Occipital lobe (tissue), 3 donors: Measurements from ENCODE around the gene NRDC. TPM values are rescaled to one million over a fixed set of nuclear protein-coding genes. Genes with fewer than 3 reads are reported as not detected.

Experiments used
- DNase-seq: peaks from one replicate; lab custom pipeline; 2025; lab: John Stamatoyannopoulos, UW
- small RNA-seq: library from RNA; depleted of rRNA; stranded (forward); fragments of <200 nt; gene quantifications from one replicate; pipeline ENCODE3, GENCODE V24; 2014
- total RNA-seq: library from RNA; depleted of rRNA; stranded (reverse); fragments of >200 nt; gene quantifications from one replicate; pipeline ENCODE4 v1.2.3, GENCODE V29; 2014

NRDC gene
- total RNA-seq, 1 donor from 2014 or later, result 76.0 TPM

DNA sequence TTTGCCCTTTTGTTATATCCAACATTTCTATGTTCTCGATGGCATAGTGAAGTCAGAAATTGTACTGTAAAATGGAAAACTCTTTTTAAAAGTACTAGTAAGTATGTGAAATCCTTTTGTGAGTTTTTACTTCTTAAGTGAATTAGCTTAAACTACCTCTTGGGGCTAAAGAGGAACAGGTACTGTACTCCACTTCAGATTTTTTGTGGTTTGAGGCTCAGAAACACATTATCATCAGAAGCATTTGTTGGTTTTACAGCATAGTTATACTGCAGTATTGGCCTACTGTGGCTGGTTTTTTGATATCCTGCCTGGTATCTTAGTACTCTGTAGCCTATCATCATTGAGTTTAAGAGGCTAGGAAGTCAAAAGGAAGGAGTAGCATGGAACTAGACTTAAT is 117.2 kb downstream of the NRDC start:
- DNase-seq, result no peak

DNA sequence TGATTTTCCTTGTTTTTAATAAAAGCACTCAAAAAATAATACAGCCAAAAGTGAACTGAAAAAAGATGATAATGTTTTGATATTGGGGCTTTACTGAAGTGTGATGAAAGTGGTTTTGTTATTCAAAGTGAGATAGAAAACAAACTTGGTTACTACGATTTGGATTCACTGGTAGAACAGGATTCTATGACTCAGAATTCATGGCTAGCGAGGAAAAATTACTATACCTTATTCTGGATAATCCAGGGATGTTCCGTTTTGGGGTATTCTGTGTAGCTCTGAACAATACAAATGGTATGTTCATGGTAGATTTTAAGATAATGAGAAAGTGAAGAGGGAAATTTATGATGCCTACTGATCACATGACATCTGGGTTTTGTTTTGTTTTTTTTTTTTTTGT is 117.7 kb downstream of the NRDC start:
- DNase-seq, result no peak

DNA sequence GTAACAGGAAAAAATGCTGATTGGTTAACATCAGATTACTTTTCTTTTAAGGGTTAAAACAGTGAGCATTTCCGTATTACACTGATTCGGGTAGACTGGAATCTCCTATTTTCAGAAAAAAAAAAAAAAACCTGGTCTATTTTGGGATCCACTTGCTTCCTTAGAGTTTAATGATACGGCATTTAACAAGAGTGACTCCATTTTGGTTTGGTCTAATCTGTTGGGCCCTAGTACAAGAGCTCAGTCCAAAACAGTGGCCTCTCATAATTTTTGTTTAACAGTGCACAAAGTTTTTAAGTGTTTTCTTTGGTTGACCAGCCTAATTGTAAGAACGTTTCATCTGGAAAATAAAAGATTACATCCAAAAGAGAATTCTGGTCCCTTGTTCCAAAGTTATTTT is 120.2 kb downstream of the NRDC start:
- no peak for DNase-seq

DNA sequence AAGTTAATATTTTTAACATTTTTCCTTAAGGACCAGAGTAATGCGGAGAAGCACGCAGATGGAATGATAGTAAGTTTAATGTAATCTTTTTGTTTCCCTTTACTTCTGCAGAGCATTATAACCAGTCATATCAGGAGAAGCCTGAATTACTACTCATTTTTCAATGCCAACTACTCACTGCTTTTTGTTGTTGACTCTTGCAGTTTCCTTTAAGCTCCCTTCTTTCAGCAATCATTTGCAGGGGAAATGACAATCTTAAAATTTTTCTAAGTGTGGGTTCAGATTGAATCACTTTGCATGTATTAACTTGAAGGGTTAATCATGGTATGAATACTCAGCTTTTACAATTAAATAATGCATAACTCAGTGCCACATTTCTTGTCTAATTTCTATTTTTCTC is 122.2 kb downstream of the NRDC start:
- DNase-seq, result no peak

GRCh38 chr1:51755437-51755836 is 123.1 kb downstream of the NRDC start:
- no peak for DNase-seq

- no peak for DNase-seq
Measured at GRCh38 chr1:51754666-51755065, 123.9 kb downstream of the NRDC start.

- DNase-seq, result no peak
Measured at GRCh38 chr1:51753969-51754368, 124.6 kb downstream of the NRDC start.

- DNase-seq, result no peak
Measured at GRCh38 chr1:51752073-51752948, 126.2 kb downstream of the NRDC start.

DNA sequence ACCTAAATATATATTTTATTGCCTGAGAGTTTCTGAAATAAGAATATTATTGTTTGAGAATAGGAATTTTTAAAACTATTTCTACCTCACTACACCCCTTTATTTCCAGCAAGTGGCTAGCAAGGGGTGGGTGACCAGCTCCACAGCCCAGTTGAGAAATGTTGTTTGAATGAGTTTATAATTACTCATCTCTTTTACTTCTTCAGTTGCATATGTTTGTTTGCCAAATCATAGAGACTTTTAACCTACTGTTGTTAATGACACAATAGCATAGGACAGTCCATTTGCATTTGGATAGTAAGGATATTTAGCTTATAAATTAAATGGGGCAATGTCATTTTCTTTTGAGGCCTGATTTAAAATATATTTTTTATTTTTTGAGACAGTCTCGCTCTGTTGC is 127.8 kb downstream of the NRDC start:
- DNase-seq, result no peak

DNA sequence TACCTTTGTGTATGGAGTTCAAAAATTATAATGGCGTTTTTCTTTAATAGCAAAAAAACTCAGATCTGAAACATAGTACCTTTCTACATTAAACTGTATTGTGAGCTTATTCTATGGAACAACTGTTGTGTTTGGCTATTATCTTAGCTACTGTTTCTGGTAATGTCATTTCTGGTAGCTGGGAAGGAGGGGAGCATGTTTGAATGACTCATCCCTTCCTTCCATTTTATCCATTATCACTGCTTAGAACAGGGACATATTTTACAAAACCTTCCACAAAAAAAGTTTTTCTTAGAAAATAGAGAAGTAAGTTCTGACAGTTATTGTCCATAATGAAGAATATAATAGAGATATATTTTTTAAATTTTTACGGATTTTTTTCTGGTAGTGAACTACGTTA is 128.3 kb downstream of the NRDC start:
- no peak for DNase-seq

GRCh38 chr1:51749151-51749550 is 129.4 kb downstream of the NRDC start:
- no peak for DNase-seq

- DNase-seq, result no peak
Measured at GRCh38 chr1:51745304-51745570, 133.3 kb downstream of the NRDC start.

- DNase-seq, result no peak
Measured at GRCh38 chr1:51744506-51745303, 133.8 kb downstream of the NRDC start.

DNA sequence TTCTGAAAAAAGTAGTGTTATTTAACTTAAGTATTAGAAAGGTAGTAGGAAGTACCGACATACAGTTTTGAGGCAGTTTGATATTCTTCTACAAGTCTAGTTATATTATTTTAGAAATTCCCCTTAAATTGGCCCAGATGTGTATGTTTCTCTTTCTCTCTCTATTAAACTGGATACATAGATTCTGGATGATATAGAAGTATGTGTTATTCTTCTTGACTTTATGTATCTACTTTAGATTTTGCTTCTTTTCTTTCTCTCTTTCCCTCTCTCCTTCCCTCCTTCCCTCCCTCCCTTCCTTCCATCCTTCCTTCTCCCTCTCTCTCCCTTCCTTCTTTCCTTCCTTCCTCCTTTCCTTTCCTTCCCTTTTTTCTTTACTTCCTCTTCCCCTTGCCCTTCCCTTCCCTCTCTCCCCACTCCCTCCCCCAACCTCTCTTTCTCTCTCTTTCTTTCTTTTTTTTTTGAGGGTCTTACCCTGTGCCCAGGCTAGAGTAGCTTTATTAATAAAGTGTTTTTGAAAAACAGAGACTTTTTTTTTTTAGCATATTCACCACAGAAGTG is 137.3 kb downstream of the NRDC start:
- DNase-seq, result no peak

DNA sequence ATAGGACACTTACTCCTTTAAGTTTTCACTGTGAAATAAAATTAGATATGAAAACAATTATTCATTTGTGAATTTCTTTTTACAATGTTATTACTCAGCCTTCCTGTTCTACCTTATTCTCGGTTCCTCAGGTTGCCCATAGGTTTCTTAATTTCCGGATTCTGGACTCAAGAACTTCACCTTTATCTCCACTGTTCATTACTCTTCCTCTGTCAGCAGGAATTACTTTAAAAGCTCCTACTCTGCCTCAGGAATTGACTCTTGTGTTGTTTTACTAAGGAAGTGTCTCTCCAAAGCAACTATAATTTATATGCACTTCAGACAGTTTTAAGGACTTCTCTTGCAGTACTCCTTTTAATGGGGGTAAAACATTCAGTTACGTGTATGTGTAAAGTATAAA is 137.9 kb downstream of the NRDC start:
- DNase-seq, result no peak

Small RNAs within 50 kb of the gene (small RNA-seq; reads per million reads assigned to genes)
- not detected for gene AL050343.2

Other genes with a start within 250 kb of the NRDC start
- gene RAB3B, start 112.0 kb upstream of the NRDC start, total RNA-seq, result 8.4 TPM
- gene KTI12, start 155.1 kb upstream of the NRDC start, total RNA-seq, result 10.5 TPM
- 15.3 TPM for gene TXNDC12, start 176.5 kb upstream of the NRDC start, total RNA-seq
- gene BTF3L4, start 177.6 kb upstream of the NRDC start, total RNA-seq, result 178 TPM